GM10847 (cell line): ENCODE data around the gene VDR.

Experiments
- POLR2A ChIP-seq: IDR thresholded peaks from 2 replicates; pipeline ENCODE4 v1.6.1; 2011; ENCODE audit not compliant: insufficient read length; ENCODE audit errors: extremely low read depth

The VDR gene

DNA sequence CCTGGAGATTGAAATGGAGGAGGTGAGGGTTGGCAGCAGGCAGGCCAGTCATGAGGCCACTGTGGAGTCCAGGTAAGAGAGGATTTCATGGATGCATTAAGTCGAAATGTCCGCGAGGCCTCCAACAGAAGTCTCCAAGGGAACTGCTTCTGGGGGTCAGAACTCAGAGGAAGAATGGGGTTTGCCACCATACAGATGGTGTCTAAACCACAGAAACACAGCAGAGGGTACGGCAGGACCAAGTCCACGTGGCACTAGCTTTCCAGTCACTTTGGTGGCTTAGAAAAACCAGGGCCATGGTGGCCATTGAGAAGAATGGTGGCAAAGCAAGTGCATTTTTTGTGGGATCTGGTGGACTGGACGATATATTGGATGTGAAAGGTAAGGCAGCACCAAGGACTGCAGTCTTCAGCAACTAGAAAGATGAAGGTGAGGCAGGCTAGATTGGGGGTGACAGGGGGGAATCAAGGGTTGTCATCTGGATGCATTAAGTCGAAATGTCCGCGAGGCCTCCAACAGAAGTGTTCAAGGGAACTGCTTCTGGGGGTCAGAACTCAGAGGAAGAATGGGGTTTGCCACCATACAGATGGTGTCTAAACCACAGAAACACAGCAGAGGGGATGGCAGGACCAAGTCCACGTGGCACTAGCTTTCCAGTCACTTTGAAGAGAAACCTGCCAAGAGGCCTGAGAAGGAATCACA is 36.1 kb upstream of the VDR start:
- TF ChIP-seq POLR2A: no peak

DNA sequence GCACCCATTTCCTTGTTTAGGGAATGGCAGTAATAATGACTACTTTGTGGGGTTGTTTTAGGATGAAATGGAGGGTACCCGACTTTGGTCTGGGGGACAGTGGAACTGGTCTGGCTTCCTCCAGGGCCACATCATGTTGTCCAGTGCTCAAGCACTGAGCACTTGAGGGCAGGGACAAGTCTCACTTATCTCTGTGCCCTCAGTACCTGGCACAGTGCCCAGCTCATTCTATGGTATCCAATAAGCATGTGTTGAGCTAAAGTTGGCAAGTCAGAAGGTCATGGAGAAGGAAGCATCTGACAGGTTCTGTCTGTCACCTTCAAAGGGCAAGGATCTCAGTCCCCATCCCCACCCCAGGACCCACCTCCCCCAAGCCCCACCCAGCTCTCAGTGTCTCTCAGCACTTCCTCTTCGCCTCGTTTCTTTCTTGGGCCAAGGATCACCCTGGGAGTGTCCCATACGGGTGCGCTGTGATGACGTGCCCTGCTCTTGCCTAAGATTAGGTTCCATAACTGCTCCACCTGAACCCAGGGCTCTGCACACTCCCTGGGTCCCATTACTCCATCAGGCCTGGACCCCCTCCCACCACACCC is 34.3 kb upstream of the VDR start:
- TF ChIP-seq POLR2A: no peak

DNA sequence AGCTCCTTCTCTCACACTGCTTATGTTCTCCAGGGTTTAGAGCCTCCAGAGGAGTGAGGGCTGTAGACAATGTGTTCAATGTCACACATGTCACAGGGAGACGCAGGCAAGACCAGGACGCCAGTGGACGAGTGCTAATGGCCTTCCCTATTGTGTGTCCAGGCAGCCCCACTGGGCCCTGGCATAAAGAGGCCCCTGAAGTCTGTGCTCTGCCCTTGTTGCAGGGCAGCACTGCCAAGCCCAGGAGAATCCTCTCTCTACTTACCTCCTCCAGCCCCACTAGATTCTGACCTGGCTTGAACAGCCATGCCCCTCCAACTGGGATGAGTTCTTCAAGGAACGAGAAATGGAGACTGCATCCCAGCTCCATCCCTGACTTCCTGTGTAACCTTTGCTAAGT is 33.8 kb upstream of the VDR start:
- no peak for TF ChIP-seq POLR2A

DNA sequence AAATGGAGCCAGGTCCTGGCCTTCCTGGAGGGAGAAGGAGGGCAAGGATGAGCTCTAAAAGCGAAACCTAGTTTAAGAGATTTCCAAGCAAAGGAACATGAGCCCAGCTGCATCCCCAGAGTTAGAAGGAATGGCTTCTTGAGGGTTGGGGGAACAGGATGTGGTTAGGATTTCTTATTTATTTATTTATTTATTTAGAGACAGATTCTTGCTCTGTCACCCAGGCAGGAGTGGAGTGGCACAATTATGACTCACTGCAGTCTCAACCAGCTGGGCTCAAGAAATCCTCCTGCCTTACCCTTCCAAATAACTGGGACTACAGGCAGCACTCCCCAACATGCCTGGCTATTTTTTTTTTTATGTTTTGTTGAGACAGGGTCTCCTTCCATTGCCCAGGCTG is 33.3 kb upstream of the VDR start:
- no peak for TF ChIP-seq POLR2A

DNA sequence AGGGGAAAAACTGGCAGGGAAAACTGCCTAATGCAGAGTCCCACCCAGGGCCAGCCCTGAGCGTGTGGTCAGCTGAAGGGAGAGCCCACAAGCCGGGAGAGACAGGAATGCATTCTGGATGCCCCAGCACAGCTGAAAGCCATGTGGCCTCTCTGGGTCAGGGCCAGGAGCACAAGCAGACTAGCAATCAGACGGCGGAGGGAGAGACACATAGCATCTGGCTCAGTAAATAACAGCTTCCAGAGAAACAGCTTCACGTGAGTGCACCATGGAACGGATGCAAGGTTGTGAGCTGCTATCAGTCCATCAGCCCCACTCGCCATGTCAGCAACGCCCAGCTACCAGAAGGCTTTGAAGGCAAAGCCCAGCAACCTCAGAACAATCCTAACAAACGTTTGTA is 30.4 kb upstream of the VDR start:
- TF ChIP-seq POLR2A: no peak

DNA sequence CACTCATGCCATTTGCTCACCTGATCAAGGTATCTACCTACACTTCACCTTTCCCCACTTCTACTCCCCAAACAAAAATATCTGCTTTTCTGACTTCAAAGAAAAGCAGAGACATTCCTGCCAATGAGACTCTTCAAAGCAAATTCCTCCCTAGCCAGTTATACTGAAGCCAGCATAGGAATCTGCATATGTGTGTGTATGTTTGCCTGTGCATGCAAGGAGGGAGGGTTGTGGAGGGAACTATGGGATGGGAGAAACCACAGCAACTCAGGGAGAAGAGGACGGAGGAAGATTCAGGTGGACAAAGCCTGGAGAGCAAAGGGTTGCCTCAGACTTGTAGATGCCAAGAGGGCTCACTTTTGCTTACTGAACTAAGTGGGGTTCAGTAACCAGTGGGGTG is 26.4 kb upstream of the VDR start:
- TF ChIP-seq POLR2A: no peak

GRCh38 chr12:47930634-47931033 is 25.8 kb upstream of the VDR start:
- TF ChIP-seq POLR2A: no peak

- TF ChIP-seq POLR2A: no peak
Observed at GRCh38 chr12:47927346-47927745, 22.6 kb upstream of the VDR start.

DNA sequence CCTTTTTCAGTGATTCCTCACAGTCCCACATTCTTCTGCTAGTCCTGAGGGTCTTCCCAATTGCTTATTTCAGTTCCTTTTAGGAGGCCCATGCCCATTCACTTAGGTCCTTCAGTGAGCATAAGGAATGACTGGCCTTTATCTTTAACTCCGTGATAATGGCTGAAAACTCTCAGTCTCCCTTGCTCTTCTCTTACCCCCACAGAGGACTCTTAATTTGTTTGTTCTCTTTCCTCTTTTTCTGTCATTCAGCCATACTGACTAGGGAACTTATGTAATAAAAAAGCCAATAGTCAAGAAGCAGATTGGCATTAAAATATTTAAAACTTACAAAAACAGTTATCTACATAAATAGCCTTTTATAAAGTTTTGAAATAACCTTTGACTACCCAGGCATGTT is 17.1 kb upstream of the VDR start:
- TF ChIP-seq POLR2A: no peak

DNA sequence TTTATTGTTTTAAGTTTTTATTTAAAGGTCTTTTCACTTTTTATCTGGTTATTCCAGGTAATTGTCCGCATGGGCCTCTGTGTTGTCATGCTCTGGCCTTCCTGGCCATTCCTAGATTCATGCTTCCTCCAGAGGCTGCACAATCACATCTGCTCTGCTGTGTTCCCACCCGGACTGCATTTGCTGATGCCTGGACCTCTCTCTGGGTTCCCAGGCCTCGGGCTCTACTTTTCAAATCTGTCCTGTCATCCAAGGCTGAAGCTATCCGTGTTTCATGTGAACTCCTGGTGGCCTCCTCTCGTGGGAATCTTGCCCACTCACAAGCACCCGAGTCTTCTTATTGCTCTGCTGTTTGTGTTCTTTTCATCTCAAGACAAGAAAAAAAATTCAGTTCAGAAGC is 16.1 kb upstream of the VDR start:
- TF ChIP-seq POLR2A: no peak

DNA sequence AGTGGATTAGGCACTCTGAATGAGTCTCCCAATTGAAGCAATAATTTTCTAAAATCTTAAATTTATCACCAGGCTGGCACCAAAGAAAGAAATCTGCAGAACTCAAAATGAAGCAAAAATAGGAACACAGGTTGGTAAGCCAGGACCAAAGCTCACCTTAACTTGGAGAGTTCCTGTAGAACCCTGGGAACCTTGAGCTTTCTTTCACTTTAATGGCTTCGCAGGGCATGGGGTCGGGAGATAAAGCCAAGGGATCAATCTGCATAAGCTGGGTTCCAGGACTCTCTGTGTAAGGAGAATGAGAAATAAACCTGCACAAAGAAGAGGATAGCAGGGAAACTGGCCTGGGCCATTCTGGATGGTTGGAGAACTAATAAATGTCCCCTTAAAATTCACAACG is 8.3 kb upstream of the VDR start:
- no peak for TF ChIP-seq POLR2A

- TF ChIP-seq POLR2A: no peak
Observed at GRCh38 chr12:47912556-47912955, 7.8 kb upstream of the VDR start.

GRCh38 chr12:47910981-47911380 is 6.2 kb upstream of the VDR start:
- no peak for TF ChIP-seq POLR2A

GRCh38 chr12:47910486-47910885 is 5.7 kb upstream of the VDR start:
- no peak for TF ChIP-seq POLR2A

DNA sequence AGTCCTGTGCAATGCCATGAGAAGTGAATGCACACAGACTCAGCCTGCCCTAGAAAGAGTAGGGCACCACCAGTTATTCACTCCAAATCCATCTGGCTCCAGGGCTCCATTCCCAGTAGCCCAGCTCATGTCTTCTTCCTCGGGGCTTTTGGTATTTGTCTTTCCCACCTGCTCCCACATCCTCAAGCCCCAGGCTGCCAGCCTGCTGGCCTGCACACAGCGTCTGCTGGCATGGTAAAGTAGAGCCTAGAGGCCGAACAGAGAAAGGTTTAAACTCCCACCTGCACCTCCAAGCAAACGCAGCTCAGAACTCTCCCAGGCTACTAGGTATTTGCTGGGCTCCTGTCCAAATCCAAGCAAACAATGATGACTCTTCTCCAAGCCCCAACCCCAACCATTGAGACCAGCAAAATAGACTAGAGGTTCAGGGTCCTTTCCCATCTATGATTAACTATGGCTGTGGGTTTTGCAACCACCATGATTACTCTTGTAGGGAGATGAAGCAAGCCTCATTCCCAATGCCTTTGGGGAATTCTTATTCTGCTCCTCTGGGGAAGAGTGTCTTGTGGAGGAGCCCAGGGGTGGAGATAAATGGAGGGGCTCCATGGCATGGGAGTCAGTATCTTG is 5.2 kb upstream of the VDR start:
- no peak for TF ChIP-seq POLR2A

- no peak for TF ChIP-seq POLR2A
Observed at GRCh38 chr12:47908738-47909137, 3.9 kb upstream of the VDR start.

GRCh38 chr12:47907851-47908454 is 3.2 kb upstream of the VDR start:
- TF ChIP-seq POLR2A: no peak
